Fibroblast of lung (primary cell): ENCODE results near the gene LRMDA. TPM values are rescaled to one million over a fixed set of nuclear protein-coding genes. Genes with fewer than 3 reads are reported as not detected.

ENCODE experiments used
- DNase-seq, 2 donors: peaks; one replicate each; pipeline versions ENCODE4 v3.0.0 to v3.0.0-alpha.2; 2010; ENCODE audit warnings: low read depth in 2 of 2
- H2AFZ ChIP-seq: 2 replicates; pipeline ENCODE4 v1.5.1; 2012; ENCODE audit warnings: low read length, control low read depth, inconsistent platforms
- H3K27ac ChIP-seq: 2 replicates; pipeline ENCODE4 v1.5.1; 2011; ENCODE audit warnings: low read length, control low read depth; ENCODE audit not compliant: insufficient read depth
- H3K27me3 ChIP-seq: 2 replicates; pipeline ENCODE4 v1.5.1; 2011; ENCODE audit warnings: mild to moderate bottlenecking, low read length; ENCODE audit not compliant: control insufficient read depth, insufficient read depth
- H3K36me3 ChIP-seq: 2 replicates; pipeline ENCODE4 v1.5.1; 2011; ENCODE audit warnings: low read length; ENCODE audit not compliant: control insufficient read depth, insufficient read depth
- H3K4me1 ChIP-seq: 2 replicates; pipeline ENCODE4 v1.5.1; 2011; ENCODE audit warnings: low read length; ENCODE audit not compliant: control insufficient read depth, insufficient read depth; ENCODE audit errors: extremely low read depth
- H3K4me2 ChIP-seq: 2 replicates; pipeline ENCODE4 v1.5.1; 2011; ENCODE audit warnings: low read length, control low read depth; ENCODE audit not compliant: insufficient read depth; ENCODE audit errors: extremely low read depth
- H3K4me3 ChIP-seq, 4 experiments: fragments of 200-600 bp in 1 of 4; sonication (generic) in 1 of 4; replicated peaks in 1 of 4; 2 replicates each; pipeline ENCODE4 v1.5.1; 2011 to 2016; ENCODE audit warnings: low read length in 4 of 4, low read depth in 3 of 4, mild to moderate bottlenecking in 3 of 4, control low read depth in 2 of 4, inconsistent platforms in 1 of 4, mixed read lengths in 1 of 4; ENCODE audit not compliant: insufficient read depth in 1 of 4; ENCODE audit errors: control extremely low read depth in 1 of 4
- H3K79me2 ChIP-seq: 2 replicates; pipeline ENCODE4 v1.5.1; 2012; ENCODE audit warnings: mild to moderate bottlenecking, low read length, inconsistent platforms; ENCODE audit not compliant: control insufficient read depth, insufficient read depth
- H3K9ac ChIP-seq: 2 replicates; pipeline ENCODE4 v1.5.1; 2011; ENCODE audit warnings: mild to moderate bottlenecking, low read length, control low read depth; ENCODE audit not compliant: insufficient read depth
- H3K9me3 ChIP-seq: 2 replicates; pipeline ENCODE4 v1.5.1; 2012; ENCODE audit warnings: low read depth, low read length; ENCODE audit not compliant: control insufficient read depth, insufficient read depth
- H4K20me1 ChIP-seq: 2 replicates; pipeline ENCODE4 v1.5.1; 2011; ENCODE audit warnings: low read length; ENCODE audit not compliant: control insufficient read depth, insufficient read depth; ENCODE audit errors: extremely low read depth
- CTCF ChIP-seq, 2 donors: IDR thresholded peaks in 1 of 2; conservative IDR thresholded peaks in 1 of 2; 1 replicate in 1 of 2; 2 replicates in 1 of 2; pipeline ENCODE4 v1.5.1; 2011 to 2012; ENCODE audit warnings: low read length in 2 of 2, control low read depth in 1 of 2, inconsistent platforms in 1 of 2, low read depth in 1 of 2, mild to moderate bottlenecking in 1 of 2
- EZH2 ChIP-seq: IDR thresholded peaks from 2 replicates; pipeline ENCODE4 v1.5.1; 2012; ENCODE audit warnings: low read length, control low read depth, mild to moderate bottlenecking; ENCODE audit errors: missing control alignments
- polyA plus RNA-seq, 2 donors: library from polyadenylated mRNA; depleted of rRNA in 1 of 2; stranded (reverse) in 1 of 2; unstranded in 1 of 2; fragments of >200 nt; gene quantifications; 2 replicates each; pipeline ENCODE4 v1.2.1, GENCODE V29; 2011 to 2012; ENCODE audit warnings: missing spikeins in 1 of 2
- total RNA-seq: library from RNA; depleted of rRNA; stranded (reverse); fragments of >200 nt; gene quantifications from 2 replicates; pipeline ENCODE4 v1.2.1, GENCODE V29; 2014

The LRMDA gene
- total and polyA plus RNA-seq, 2 donors (not counting 1 experiment from before 2014, with no cell fraction given) = 1.7 to 2.0 TPM

- Histone ChIP-seq H4K20me1 (no peaks in the 10 kb centered on the region), H3K4me3 (peak overlapping the region; percentile 79 to 98 (median 92)), H3K4me2 (peak overlapping the region; percentile 69), H3K27me3 (no peaks in the 10 kb centered on the region), H3K4me1 (peaks cover 4% of the 10 kb centered on the region), H3K9me3 (no peaks in the 10 kb centered on the region), H3K9ac (peak overlapping the region; percentile 84), H2AFZ (no peak overlapping the region), H3K27ac (peak overlapping the region; percentile 95), H3K36me3 (peaks cover 7% of the 10 kb centered on the region), H3K79me2 (peaks cover 45% of the 10 kb centered on the region)
- peak; percentile 36 to 53 for DNase-seq
- no peak for TF ChIP-seq EZH2
- TF ChIP-seq CTCF (conservative IDR thresholded peaks at IDR 0.05 in 1 of 2, IDR thresholded peaks at IDR 0.05 in 1 of 2; ENCODE audit: low read depth in 1 of 2, low read length in 2 of 2) = no peak
Observed at GRCh38 chr10:75400163-75400770, 31.2 kb upstream of the LRMDA start.

GRCh38 chr10:75400771-75401568, 30.5 kb upstream of the LRMDA start:
- Histone ChIP-seq H3K27ac (peak overlapping the region; percentile 95), H3K27me3 (no peaks in the 10 kb centered on the region), H3K9me3 (no peaks in the 10 kb centered on the region), H2AFZ (no peak overlapping the region), H3K9ac (peak overlapping the region; percentile 84), H3K4me2 (peak overlapping the region; percentile 69), H4K20me1 (no peaks in the 10 kb centered on the region), H3K4me1 (peaks cover 4% of the 10 kb centered on the region), H3K4me3 (peak overlapping the region; percentile 79 to 98 (median 92)), H3K36me3 (peaks cover 7% of the 10 kb centered on the region), H3K79me2 (peaks cover 44% of the 10 kb centered on the region)
- TF ChIP-seq CTCF (conservative IDR thresholded peaks at IDR 0.05 in 1 of 2, IDR thresholded peaks at IDR 0.05 in 1 of 2; ENCODE audit: low read depth in 1 of 2, low read length in 2 of 2) = no peak
- TF ChIP-seq EZH2 = no peak
- DNase-seq = peak; percentile 73 to 75
